Activated CD4-positive, alpha-beta T cell treated with anti-CD3 and anti-CD28 coated beads for 48 hours (primary cell): Measurements from ENCODE around the gene SLX4IP.
A peak's percentile ranks its signal among the peaks of the same experiment; 100 is the strongest.
"Not testable (repeated sequence)": the region's sequence is repeated elsewhere in the genome, so short reads cannot be mapped to it uniquely, and the experiment has no call there.

Source experiments
- DNase-seq: peaks from one replicate; pipeline ENCODE4 v3.0.0-alpha.2; 2020

Gene SLX4IP

DNA sequence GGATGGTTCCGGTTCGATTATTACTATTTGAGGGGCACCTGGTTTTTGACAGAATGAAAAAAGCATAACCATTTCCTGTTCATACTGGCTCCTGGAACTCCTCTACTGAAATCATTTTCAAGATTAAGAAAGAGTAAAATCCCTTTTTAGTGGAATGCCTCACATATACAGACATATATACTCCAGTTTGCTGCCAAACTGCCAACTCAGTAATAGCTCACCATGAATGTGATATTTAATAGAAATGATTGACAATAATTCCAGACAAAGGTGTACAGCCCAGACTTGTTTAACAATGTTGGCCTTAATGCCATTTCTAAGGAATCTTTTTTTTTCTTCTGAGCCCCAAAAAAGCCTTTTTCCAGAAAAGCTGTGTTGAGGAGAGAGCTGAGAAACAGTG lies 145.6 kb downstream of the SLX4IP start:
- no peak for DNase-seq

DNA sequence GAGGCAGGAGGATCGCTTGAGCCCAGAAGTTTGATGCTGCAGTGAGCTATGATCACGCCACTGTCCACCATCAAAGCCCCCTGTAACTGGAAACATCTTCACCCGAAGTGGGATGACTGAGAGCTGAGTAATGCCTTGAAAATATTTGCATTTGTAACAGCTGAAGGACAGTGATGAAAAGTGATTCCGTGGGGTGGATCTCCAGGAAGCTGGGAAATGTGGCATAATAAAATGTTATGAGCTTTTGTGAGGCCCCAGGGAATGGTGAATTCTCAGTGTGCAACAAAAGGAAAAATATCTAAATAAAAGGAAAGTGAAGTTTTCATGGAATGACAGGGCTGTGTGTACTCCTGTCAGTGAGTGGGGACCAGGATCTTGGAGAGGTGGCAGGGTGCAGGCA lies 146.7 kb downstream of the SLX4IP start:
- no peak for DNase-seq

GRCh38 chr20:10584371-10584770 lies 149.3 kb downstream of the SLX4IP start:
- no peak for DNase-seq

DNA sequence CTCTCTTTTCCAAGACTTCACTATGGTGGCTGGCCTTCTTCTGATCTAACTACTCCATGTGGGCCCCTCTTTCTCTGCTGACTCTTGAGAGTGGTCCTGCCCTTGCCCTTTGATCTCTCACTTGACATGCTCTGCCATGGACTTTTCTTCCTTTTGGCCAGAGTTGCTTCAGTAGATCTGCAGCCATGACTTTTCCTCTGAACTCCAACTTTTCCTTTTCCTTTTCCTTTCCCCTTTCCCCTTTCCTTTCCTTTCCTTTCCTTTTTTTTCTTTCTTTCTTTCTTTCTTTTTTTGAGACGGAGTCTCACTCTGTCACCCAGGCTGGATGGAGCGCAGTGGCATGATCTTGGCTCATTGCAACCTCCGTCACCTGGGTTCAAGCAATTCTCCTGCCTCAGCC lies 150.2 kb downstream of the SLX4IP start:
- no peak for DNase-seq

- no peak for DNase-seq
These were observed 151.2 kb downstream of the SLX4IP start for GRCh38 chr20:10586296-10586695.

- DNase-seq, result not testable (repeated sequence)
These were observed 155.3 kb downstream of the SLX4IP start for GRCh38 chr20:10590446-10590845.

DNA sequence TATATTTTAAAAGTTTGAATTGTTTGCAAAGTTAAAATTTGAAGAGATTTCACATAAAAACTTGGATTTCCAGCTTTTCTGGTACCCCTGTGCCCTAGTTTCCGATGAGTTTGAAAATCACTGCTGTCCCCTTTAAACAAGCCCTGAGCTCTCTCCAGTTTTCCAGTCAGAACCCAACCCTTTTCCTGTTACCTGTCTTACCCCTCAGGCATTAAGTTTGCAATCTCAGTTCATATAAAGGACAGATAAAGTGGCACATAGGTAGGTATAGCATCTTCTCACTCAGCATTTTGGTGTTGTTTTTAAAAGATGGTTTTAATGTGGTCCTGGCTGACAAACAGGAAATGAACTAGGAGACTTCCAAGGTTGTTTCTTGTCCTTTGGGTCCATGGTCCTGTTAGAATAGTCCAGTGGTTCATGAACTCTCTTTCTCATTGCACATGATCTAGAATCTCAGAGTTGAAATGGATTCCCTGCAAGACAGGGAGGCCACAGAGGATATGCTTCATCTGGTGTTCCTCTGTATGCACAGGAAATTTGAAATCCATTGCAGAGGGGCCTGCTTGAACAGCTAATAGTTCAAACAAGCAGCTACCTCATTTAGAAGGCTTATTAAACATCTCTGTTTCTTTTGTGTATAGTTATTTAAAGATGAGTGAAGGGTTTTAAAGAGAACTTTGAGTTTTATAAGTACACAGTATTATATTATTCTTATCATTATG lies 156.0 kb downstream of the SLX4IP start:
- DNase-seq, result no peak

DNA sequence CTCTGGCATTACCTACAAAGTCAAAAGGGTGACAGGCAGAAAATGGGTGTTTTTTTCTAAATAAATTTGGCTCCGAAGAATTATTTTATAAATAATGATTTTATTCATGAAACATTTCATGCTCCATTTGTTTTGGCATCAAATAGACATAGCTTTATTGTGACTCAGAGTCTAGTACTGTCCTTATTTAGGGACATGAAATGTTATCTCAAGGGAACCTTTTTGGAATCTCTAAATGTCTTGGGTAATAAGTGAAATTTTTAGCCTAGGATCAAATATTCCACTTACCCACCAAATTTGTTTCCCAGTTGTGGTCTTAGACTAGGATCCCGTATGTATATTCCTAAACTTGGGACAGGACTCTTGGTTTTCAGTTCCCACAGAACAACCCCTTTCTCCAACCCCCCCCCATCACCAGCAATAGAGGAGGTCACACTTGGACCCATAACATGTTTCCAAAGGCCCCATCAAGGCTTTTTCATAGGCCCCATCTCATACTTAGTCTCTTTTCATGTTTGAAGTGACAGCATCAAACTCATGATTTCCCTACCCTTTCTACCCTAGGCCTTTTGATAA lies 156.9 kb downstream of the SLX4IP start:
- no peak for DNase-seq

DNA sequence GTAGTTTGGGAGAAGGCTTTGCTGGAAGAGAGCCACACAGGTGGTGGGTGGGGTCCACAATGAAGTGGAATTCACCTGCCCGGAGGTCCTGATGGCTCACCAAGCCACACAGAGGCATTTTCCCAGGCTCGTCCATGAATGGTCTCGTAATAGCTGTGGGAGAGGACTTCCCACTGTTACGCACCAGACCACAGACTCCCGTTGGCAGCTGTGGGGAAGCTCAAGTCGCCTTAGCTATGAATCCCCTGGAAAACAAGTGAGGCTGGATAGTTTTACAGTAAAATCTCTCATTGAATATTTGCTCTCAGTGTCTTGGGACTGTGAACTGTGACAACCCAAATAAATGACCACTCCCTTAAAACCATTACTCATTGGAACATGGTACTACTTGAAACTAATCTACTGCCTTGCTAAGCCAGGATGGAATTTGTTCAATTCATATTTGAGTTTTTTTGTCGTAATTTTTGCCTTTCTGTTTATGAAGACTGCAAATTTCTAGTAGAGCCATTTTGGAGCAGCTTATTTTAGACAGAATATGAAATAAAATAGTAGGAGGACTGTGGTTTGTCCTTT lies 159.3 kb downstream of the SLX4IP start:
- no peak for DNase-seq

DNA sequence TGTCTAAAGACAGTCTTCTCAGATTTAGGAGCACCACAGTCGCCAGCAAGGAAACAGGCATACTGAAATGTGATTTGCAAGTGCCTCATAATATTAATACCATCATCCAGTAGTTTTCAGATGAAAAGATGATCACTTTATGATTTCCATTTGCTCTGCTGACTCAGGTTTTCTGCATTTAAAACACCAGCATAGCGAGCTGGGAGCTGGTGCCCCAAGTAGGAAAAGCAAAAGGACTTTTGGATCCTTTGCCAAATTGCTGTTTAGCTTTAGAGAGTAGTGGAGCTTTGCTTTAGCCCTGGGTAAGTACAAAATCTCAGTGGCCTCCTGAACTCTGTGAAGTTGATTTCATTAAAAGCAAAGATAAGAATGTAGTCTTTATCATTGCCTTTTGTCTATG lies 160.2 kb downstream of the SLX4IP start:
- DNase-seq, result no peak

DNA sequence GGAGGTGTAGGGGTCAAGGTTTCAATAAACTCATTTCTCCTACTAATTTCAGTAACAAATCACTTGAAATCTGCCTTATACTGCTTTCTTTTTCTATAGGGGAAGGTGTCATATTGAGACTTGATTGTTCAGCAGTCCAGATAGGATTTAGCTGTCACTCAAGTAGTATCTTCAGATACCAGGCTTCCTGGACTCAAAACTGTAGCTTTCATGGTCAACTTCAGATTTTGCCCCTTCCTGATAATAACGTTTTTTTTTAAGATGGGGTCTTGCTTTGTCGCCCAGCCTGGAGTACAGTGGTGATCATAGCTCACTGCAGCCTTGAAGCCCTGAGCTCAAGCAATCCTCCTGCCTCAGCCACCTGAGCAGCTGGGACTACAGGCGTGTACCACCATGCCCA lies 160.9 kb downstream of the SLX4IP start:
- no peak for DNase-seq

- no peak for DNase-seq
These were observed 161.6 kb downstream of the SLX4IP start for GRCh38 chr20:10596710-10597121.

- DNase-seq, result no peak
These were observed 162.5 kb downstream of the SLX4IP start for GRCh38 chr20:10597637-10598036.

DNA sequence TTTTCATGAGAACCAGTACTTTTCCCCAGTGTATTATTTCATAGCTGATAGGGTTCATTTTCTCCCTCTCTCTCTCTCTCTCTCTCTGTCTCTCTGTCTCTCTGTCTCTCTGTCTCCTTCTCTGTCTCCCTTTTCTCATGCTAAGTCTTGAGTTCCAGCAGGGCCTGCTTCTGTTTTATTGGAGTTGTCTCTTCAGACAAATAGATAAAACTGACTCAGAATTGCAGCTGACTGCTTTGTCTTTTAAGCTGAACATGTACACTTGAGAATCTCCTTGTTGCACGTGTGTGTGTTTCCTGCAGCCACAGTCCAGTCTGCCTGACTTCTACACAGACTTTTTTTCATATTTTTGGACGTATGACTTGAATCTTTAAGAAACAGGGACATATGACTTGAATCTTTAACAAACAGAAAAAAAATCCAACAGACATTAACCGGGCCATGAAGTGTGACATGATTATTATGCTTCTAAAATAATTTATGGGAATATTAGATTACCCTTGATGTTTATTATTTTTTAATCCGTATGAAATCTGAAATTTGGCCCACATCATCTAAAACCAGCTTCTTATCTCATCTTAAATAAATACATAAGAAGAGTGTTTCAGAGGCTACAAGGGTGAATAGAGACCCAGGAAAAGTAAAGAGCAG lies 167.2 kb downstream of the SLX4IP start:
- DNase-seq, result no peak

DNA sequence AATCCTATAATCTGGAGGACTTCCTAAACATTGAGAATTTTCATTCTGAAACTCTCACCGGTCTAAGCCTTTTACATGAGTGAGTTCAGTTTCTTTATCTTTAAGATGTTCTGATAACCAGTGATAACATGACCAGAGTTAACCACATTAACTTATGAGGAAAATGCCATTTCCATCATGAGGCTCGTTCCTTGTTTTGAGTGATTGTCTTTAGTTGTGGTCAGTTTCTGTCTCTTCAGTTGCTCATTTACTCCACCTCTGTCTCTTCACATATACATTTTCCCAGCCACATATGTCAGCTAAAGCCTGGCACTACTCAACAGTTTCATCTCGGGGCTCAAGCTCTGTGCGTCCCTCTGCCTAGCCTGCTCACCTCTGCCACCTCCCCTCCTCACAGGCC lies 168.3 kb downstream of the SLX4IP start:
- peak; percentile 10 for DNase-seq

GRCh38 chr20:10603971-10604864 lies 169.1 kb downstream of the SLX4IP start:
- DNase-seq, result no peak

- no peak for DNase-seq
These were observed 169.8 kb downstream of the SLX4IP start for GRCh38 chr20:10604865-10605440.

GRCh38 chr20:10605547-10606195 lies 170.6 kb downstream of the SLX4IP start:
- no peak for DNase-seq

DNA sequence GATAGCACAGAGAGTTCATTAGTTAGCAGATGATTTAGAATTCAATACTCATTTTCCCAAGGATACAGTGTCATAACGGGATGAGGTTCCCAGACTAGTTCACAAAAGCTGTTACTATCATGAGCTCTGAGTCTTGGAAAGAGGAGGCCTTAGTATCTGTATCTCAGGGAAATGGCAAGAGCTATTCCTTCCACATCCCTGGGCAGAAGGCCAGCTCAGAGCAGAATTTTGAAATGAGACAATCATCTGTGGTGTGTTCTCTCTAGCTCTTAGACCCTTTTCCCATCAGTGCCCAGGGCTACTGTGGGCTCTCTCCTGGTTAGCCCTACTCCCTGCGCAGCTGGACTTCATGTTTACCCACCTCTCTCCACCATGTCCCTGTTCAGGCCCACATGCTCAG lies 174.2 kb downstream of the SLX4IP start:
- no peak for DNase-seq

GRCh38 chr20:10609770-10610169 lies 174.7 kb downstream of the SLX4IP start:
- no peak for DNase-seq

DNA sequence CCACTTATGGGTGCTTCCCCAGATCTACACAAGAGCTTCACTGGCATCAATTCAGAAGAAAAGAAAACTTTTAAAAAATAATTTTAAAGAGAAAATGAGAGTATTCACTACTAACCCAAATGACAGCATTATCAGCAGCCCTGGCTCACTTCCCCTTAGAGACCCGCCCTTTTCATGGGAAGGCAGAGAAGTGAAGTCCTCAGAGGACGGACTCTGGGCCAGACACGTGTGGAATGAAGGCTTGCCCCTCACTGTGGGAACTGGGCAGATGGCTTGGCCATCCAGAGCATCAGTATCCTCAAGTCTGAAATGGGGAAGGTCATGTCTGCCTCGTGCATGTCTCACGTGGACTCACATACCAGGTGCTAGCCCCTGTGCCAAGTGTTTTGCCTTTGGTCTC lies 175.1 kb downstream of the SLX4IP start:
- no peak for DNase-seq

- DNase-seq, result peak; percentile 24
These were observed 176.3 kb downstream of the SLX4IP start for GRCh38 chr20:10611357-10611756.
